Esophagus muscularis mucosa (tissue), 4 donors: Measurements from ENCODE around the gene ACE.

ENCODE experiments used
- EP300 ChIP-seq: sonication (generic); formaldehyde crosslinking; IDR thresholded peaks from one replicate; pipeline ENCODE4 v1.6.1; 2017; ENCODE audit warnings: antibody characterized with exemption
- POLR2A ChIP-seq: fragments of 450-650 bp; IDR thresholded peaks from one replicate; pipeline ENCODE4 v1.6.1; 2017; ENCODE audit warnings: antibody characterized with exemption, moderate library complexity, mild to moderate bottlenecking, low read depth
- POLR2AphosphoS5 ChIP-seq, 2 donors: sonication (generic); formaldehyde crosslinking; IDR thresholded peaks; one replicate each; pipeline ENCODE4 v1.6.1; 2017; ENCODE audit warnings: antibody characterized with exemption in 2 of 2
- TF ChIP-seq, protein P1 (sequence below), 3 experiments: fragments of 200-600 bp in 2 of 3; fragments of 450-650 bp in 1 of 3; sonication (generic) in 2 of 3; IDR thresholded peaks; one replicate each; pipeline ENCODE4 v1.5.1; 2017 to 2019; ENCODE audit warnings: antibody characterized with exemption in 3 of 3, mild to moderate bottlenecking in 2 of 3, moderate library complexity in 1 of 3

DNA sequence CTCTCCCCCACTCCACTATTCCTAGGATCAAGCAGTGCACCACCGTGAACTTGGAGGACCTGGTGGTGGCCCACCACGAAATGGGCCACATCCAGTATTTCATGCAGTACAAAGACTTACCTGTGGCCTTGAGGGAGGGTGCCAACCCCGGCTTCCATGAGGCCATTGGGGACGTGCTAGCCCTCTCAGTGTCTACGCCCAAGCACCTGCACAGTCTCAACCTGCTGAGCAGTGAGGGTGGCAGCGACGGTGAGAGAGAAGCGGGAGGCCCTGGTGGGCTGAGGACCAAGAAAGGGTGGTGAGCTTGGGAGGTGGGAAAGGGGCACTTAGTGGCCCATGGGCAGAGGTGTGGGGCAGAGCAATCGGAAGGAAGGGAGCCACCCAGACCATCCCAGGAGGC, 16.6 kb downstream of the ACE start:
- TF ChIP-seq, protein P1, sequence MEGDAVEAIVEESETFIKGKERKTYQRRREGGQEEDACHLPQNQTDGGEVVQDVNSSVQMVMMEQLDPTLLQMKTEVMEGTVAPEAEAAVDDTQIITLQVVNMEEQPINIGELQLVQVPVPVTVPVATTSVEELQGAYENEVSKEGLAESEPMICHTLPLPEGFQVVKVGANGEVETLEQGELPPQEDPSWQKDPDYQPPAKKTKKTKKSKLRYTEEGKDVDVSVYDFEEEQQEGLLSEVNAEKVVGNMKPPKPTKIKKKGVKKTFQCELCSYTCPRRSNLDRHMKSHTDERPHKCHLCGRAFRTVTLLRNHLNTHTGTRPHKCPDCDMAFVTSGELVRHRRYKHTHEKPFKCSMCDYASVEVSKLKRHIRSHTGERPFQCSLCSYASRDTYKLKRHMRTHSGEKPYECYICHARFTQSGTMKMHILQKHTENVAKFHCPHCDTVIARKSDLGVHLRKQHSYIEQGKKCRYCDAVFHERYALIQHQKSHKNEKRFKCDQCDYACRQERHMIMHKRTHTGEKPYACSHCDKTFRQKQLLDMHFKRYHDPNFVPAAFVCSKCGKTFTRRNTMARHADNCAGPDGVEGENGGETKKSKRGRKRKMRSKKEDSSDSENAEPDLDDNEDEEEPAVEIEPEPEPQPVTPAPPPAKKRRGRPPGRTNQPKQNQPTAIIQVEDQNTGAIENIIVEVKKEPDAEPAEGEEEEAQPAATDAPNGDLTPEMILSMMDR (IDR thresholded peaks at IDR 0.05) = no peak
- TF ChIP-seq EP300 = no peak
- no peak for TF ChIP-seq POLR2A
- TF ChIP-seq POLR2AphosphoS5 (IDR thresholded peaks at IDR 0.05) = no peak
